Islet of Langerhans (tissue), 1 donor: ENCODE results near the gene PTEN.

Experiments used
- FAIRE-seq: peaks from one replicate; lab custom pipeline; 2011; peaks lifted over from hg19 to GRCh38; lab: Jason Lieb, UNC

The PTEN gene

GRCh38 chr10:87923233-87923632 lies 59.8 kb downstream of the PTEN start:
- FAIRE-seq: no peak

- FAIRE-seq: peak; percentile 96
Measured at GRCh38 chr10:87925570-87925969, 62.1 kb downstream of the PTEN start.

GRCh38 chr10:87927091-87927490 lies 63.7 kb downstream of the PTEN start:
- no peak for FAIRE-seq

GRCh38 chr10:87928996-87929395 lies 65.6 kb downstream of the PTEN start:
- FAIRE-seq: no peak

GRCh38 chr10:87930141-87930540 lies 66.7 kb downstream of the PTEN start:
- FAIRE-seq: no peak

- no peak for FAIRE-seq
Measured at GRCh38 chr10:87930934-87931835, 67.8 kb downstream of the PTEN start.

- no peak for FAIRE-seq
Measured at GRCh38 chr10:87931836-87932230, 68.4 kb downstream of the PTEN start.

GRCh38 chr10:87935290-87936141 lies 72.1 kb downstream of the PTEN start:
- FAIRE-seq: peak; percentile 36

GRCh38 chr10:87940210-87940609 lies 76.8 kb downstream of the PTEN start:
- no peak for FAIRE-seq

GRCh38 chr10:87942884-87943527 lies 79.6 kb downstream of the PTEN start:
- no peak for FAIRE-seq

GRCh38 chr10:87945984-87946383 lies 82.6 kb downstream of the PTEN start:
- no peak for FAIRE-seq

GRCh38 chr10:87952612-87953011 lies 89.2 kb downstream of the PTEN start:
- no peak for FAIRE-seq

- peak; percentile 92 for FAIRE-seq
Measured at GRCh38 chr10:87956055-87956454, 92.6 kb downstream of the PTEN start.

GRCh38 chr10:87957702-87958101 lies 94.3 kb downstream of the PTEN start:
- no peak for FAIRE-seq

- peak; percentile 79 for FAIRE-seq
Measured at GRCh38 chr10:87960230-87960629, 96.8 kb downstream of the PTEN start.

- no peak for FAIRE-seq
Measured at GRCh38 chr10:87961314-87961713, 97.9 kb downstream of the PTEN start.

GRCh38 chr10:87966459-87966858 lies 103.0 kb downstream of the PTEN start:
- peak; percentile 17 for FAIRE-seq

- FAIRE-seq: peak; percentile 79
Measured at GRCh38 chr10:87973635-87974034, 110.2 kb downstream of the PTEN start.

GRCh38 chr10:87974130-87974529 lies 110.7 kb downstream of the PTEN start:
- peak; percentile 71 for FAIRE-seq

GRCh38 chr10:87974769-87975168 lies 111.3 kb downstream of the PTEN start:
- peak; percentile 5 for FAIRE-seq

- peak; percentile 72 for FAIRE-seq
Measured at GRCh38 chr10:87976101-87976743, 112.8 kb downstream of the PTEN start.

GRCh38 chr10:87978166-87978565 lies 114.7 kb downstream of the PTEN start:
- no peak for FAIRE-seq
